LNCaP clone FGC (cell line): ENCODE data around the gene ZNF536.

Source experiments
- DNase-seq: peaks from one replicate; pipeline ENCODE4 v3.0.0-alpha.2; 2011; ENCODE audit warnings: low read depth
- H3K4me3 ChIP-seq: 2 replicates; pipeline ENCODE4 v1.5.1; 2011; ENCODE audit warnings: mild to moderate bottlenecking, low read depth, low read length, control low read depth
- TF ChIP-seq, protein P1 (sequence below): IDR thresholded peaks from 2 replicates; pipeline ENCODE4 v1.5.1; 2012; ENCODE audit warnings: mild to moderate bottlenecking; ENCODE audit not compliant: control insufficient read depth, insufficient read depth; ENCODE audit errors: extremely low read depth

The ZNF536 gene

DNA sequence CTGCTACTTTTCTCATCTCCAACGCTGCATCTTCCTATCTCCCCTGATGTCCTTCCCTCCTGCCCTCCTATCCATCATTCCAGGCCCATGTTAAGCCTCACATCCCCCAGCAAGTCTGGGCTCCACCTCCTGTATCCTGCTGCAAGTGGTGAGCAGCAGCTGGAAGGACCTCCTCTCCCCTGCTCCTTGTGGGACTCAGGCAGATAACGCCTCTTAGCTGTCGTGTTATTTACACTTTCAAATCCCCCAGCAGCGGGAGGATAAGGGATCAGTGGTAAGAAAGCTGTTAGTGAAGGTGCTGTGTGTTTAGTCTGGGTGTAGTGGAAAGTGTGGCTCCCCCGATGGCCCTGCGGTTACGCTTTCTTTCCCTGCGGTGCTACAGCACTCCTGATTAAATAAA lies 211.9 kb downstream of the ZNF536 start:
- no peak for DNase-seq
- TF ChIP-seq, protein P1, sequence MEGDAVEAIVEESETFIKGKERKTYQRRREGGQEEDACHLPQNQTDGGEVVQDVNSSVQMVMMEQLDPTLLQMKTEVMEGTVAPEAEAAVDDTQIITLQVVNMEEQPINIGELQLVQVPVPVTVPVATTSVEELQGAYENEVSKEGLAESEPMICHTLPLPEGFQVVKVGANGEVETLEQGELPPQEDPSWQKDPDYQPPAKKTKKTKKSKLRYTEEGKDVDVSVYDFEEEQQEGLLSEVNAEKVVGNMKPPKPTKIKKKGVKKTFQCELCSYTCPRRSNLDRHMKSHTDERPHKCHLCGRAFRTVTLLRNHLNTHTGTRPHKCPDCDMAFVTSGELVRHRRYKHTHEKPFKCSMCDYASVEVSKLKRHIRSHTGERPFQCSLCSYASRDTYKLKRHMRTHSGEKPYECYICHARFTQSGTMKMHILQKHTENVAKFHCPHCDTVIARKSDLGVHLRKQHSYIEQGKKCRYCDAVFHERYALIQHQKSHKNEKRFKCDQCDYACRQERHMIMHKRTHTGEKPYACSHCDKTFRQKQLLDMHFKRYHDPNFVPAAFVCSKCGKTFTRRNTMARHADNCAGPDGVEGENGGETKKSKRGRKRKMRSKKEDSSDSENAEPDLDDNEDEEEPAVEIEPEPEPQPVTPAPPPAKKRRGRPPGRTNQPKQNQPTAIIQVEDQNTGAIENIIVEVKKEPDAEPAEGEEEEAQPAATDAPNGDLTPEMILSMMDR: no peak
- H3K4me3 ChIP-seq: no peak overlapping the region

DNA sequence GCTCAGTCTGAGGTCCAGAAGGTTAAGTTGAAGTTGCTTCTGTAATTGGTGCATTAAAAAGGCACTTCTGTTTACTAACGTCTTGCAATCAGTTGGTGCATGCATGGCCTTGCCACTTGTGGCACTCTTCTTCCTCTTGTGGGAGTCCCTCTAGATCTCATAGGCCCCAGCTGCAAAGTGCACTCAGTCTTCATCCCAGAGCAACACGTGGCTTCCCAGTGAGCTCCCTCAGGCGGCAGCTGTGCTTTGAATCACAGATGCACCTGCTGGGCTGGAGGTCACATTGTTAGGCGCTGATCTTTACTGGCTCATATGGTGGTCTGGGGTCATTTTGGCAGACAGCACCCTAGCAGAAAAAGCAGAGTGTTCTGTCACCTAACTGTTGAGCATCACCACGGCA lies 215.7 kb downstream of the ZNF536 start:
- TF ChIP-seq, protein P1: no peak
- H3K4me3 ChIP-seq: no peak overlapping the region
- DNase-seq: no peak

DNA sequence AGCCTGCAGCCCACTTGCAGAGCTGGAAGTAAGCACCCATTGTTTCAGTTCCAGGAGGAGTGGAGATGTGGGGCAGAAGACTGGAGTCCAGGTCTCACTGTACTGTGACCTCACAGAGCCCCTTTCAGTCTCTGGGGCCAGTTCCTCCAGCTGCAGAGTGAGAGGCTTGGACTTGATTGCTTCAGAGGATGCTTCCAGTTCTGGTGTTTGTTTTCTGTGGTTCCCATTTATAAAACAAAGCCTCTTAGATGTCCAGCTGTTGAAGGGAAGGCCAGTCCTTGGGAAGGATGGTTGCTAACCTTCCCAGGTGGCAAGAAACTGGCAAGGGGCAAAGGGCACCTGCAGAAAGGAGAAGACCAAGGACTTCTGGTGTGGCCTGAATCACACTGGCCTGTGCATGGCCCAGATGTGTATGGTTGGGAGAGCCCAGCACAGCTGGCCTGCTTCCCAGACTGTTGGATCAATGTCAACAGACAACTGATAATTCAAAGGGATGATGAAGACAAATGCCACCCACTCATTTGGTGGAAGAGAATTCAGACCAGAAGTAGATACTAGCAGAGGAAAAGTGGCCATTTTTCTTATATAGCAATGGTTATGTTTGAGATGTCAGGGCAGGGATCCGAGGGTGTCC lies 218.5 kb downstream of the ZNF536 start:
- TF ChIP-seq, protein P1: no peak
- no peak overlapping the region for H3K4me3 ChIP-seq
- no peak for DNase-seq

DNA sequence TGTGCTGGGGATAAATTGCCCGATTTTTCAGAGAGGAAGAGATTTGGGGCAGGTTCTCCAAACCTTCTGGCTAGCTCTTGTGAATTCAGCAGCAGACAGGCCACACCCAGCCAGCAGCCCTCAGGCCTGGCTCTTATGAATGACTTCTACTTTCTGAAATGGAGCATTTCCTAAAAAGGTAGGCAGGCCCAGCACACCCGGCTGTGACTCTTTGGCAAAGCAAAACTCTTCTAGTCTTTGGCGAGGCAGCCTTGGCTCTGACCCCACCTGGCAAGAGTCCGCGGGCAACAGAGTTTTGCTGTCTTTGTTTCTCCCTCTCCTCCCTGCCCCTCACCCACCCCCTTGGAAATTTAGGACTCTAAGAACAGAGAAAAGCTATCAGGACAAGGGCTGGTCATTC lies 221.2 kb downstream of the ZNF536 start:
- H3K4me3 ChIP-seq: no peak overlapping the region
- DNase-seq: no peak
- TF ChIP-seq, protein P1: no peak

DNA sequence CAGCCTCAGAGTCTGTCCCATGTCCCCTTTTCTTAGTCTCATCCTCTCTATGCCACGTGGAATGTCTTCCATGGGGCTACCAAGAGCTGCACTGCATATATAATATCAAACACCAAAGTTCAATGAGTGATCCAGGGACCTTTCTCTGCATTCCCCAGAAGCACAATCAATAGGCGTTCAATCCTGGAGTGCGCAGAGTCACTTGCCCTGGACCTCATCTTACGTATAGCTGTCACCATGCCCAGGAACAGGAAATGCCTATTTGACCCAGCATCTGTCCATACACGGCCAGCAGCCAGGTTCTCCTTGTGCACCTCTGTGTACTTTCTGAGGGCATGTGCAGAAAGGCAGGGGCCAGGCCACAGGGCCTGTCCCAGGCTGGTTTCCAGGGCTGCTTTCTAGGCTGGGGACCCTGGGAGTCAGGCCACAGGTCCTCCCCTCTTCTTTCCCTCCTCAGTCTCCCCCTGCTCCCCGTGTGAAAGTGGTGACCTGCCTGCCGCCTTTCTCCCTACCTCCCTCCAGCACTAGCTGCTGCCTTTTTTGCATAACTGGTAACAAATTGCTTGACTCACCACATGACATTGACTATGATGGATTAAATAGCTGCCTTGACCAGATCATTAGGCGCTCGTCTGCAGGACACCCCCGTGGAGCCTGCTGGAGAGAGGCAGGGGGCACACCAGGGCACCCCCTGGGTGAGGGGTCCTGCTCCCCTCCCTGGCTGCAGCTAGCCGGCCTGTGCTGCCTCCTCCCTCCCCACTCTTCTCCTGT lies 222.0 kb downstream of the ZNF536 start:
- TF ChIP-seq, protein P1: no peak
- H3K4me3 ChIP-seq: no peak overlapping the region
- DNase-seq: peak; percentile 33

DNA sequence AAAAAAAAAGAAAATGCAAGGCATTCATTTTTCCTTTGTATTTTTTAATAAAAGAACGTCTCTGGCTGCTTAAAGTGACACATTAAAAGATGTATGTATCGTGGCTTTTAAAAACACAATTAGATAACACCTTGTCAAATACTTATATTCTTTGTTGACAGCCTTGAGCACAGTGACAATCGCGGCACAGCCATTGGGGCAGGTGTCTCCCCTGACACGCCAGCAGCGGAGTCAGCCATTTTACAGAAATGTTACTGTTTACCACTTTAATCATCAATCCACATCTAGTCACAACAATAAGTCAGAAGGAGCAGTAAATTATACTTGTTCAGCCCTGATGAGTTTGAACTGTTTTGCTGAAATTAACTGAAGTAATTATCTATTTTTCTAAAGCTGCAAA lies 224.1 kb downstream of the ZNF536 start:
- DNase-seq: no peak
- H3K4me3 ChIP-seq: no peak overlapping the region
- TF ChIP-seq, protein P1: no peak
